K562 (cell line): Measurements from ENCODE around the gene RNF141. TPM values are rescaled to one million over a fixed set of nuclear protein-coding genes. Genes with fewer than 3 reads are reported as not detected.

ENCODE experiments used
- ARID1B ChIP-seq: fragments of 450-650 bp; IDR thresholded peaks from 2 replicates; pipeline ENCODE4 v1.6.1; 2016; ENCODE audit warnings: antibody characterized with exemption, mild to moderate bottlenecking, inconsistent platforms
- CBX2 ChIP-seq: fragments of 200-600 bp; sonication (generic); IDR thresholded peaks from one replicate; pipeline ENCODE4 v1.6.1; 2012; ENCODE audit warnings: mild to moderate bottlenecking, low read length, inconsistent platforms; ENCODE audit not compliant: insufficient read depth, poor library complexity, severe bottlenecking
- CBX3 ChIP-seq, 2 experiments: IDR thresholded peaks; 1 replicate in 1 of 2; 2 replicates in 1 of 2; pipeline ENCODE4 v1.6.1; 2012; ENCODE audit warnings: inconsistent platforms in 2 of 2, low read length in 2 of 2, borderline replicate concordance in 1 of 2, control low read depth in 1 of 2
- CHD2 ChIP-seq: IDR thresholded peaks from 2 replicates; pipeline ENCODE4 v1.6.1; 2011; ENCODE audit warnings: low read depth, low read length
- ETS2 ChIP-seq: IDR thresholded peaks from 2 replicates; pipeline ENCODE4 v1.6.1; 2016; ENCODE audit warnings: borderline replicate concordance, missing genetic modification characterization, mild to moderate bottlenecking, moderate library complexity, missing compliant biosample characterization; ENCODE audit not compliant: poor library complexity, severe bottlenecking
- ETV5 ChIP-seq: sonication (generic); formaldehyde crosslinking; IDR thresholded peaks from 2 replicates; pipeline ENCODE4 v1.4.0; 2020; ENCODE audit warnings: low read depth, mild to moderate bottlenecking, missing genetic modification reagents
- MCM7 ChIP-seq, 2 experiments: fragments of 450-650 bp; IDR thresholded peaks; 2 replicates each; pipeline ENCODE4 v1.6.1; 2016 to 2018
- MEIS2 ChIP-seq: fragments of 450-650 bp; IDR thresholded peaks from 2 replicates; pipeline ENCODE4 v1.6.1; 2014; ENCODE audit warnings: mild to moderate bottlenecking; ENCODE audit not compliant: partially characterized antibody
- MYBL2 ChIP-seq, 2 experiments: fragments of 450-650 bp in 1 of 2; sonication (generic) in 1 of 2; formaldehyde crosslinking in 1 of 2; IDR thresholded peaks; 2 replicates each; pipeline versions ENCODE4 v1.6.1 to v1.8.1; 2017 to 2022; ENCODE audit warnings: borderline replicate concordance in 1 of 2, inconsistent platforms in 1 of 2, low read depth in 1 of 2, mild to moderate bottlenecking in 1 of 2, missing genetic modification reagents in 1 of 2, moderate library complexity in 1 of 2
- NCOA1 ChIP-seq: fragments of 450-650 bp; IDR thresholded peaks from 2 replicates; pipeline ENCODE4 v1.6.1; 2016; ENCODE audit warnings: low read depth
- PBX2 ChIP-seq, 2 experiments: IDR thresholded peaks in 1 of 2; conservative IDR thresholded peaks in 1 of 2; 2 replicates each; pipeline ENCODE4 v1.6.1; 2016; ENCODE audit warnings: low read depth in 2 of 2, mild to moderate bottlenecking in 1 of 2, missing compliant biosample characterization in 1 of 2, missing genetic modification characterization in 1 of 2, moderate library complexity in 1 of 2
- RAD51 ChIP-seq: fragments of 450-650 bp; IDR thresholded peaks from 2 replicates; pipeline ENCODE4 v1.7.1; 2016; ENCODE audit warnings: low read depth, mild to moderate bottlenecking, borderline replicate concordance
- SMARCB1 ChIP-seq: IDR thresholded peaks from 2 replicates; pipeline ENCODE4 v1.6.1; 2011; ENCODE audit warnings: improper control_type of control experiment, low read depth; ENCODE audit not compliant: insufficient read length
- SRSF9 ChIP-seq: fragments of 200-400 bp; formaldehyde crosslinking; IDR thresholded peaks from 2 replicates; pipeline ENCODE4 v1.6.1; 2017; ENCODE audit warnings: low read depth, low read length, borderline replicate concordance
- TSC22D4 ChIP-seq: fragments of 450-650 bp; IDR thresholded peaks from 2 replicates; pipeline ENCODE4 v1.6.1; 2016; ENCODE audit warnings: missing genetic modification characterization, missing biosample characterization, control low read depth
- ZNF511 ChIP-seq: sonication (generic); formaldehyde crosslinking; IDR thresholded peaks from 2 replicates; pipeline ENCODE4 v1.8.0; 2022; ENCODE audit warnings: mild to moderate bottlenecking, missing genetic modification reagents
- polyA plus RNA-seq, 8 experiments: library from polyadenylated mRNA; depleted of rRNA in 4 of 8; stranded (reverse) in 5 of 8; unstranded in 3 of 8; fragments of >200 nt; fragmentation: Nextera tagmentation in 2 of 8; fragmentation: Illumina TruSeq in 1 of 8; extraction: Ambion mirVana in 2 of 8; extraction: Trizol in 1 of 8; gene quantifications; 2 replicates each; pipeline versions ENCODE4 v1.2.1 to v1.2.3, GENCODE V29; 2011 to 2014; ENCODE audit warnings: inconsistent platforms in 1 of 8, missing spikeins in 1 of 8
- total RNA-seq, 7 experiments: library from RNA; depleted of rRNA in 6 of 7; stranded (reverse); fragments of >200 nt in 6 of 7; fragmentation: Illumina TruSeq in 2 of 7; extraction: Trizol in 2 of 7; gene quantifications; 2 replicates each; pipeline versions ENCODE4 v1.2.1 to v1.2.3, GENCODE V29; 2011 to 2021; ENCODE audit warnings: low replicate concordance in 1 of 7
- TF ChIP-seq, protein P1 (sequence below): sonication (generic); formaldehyde crosslinking; IDR thresholded peaks from 2 replicates; pipeline ENCODE4 v1.8.0; 2023; ENCODE audit warnings: missing genetic modification reagents, mild to moderate bottlenecking, borderline replicate concordance
- TF ChIP-seq, protein P2 (sequence below): fragments of 450-650 bp; IDR thresholded peaks from 2 replicates; pipeline ENCODE4 v1.6.1; 2016; ENCODE audit warnings: antibody characterized with exemption

RNF141 gene
- total and polyA plus RNA-seq, 9 of the 15 experiments (the other 6 are each of a cell fraction or from before 2014, with no cell fraction given): 9.7 to 51.9 (median 18.9) TPM

DNA sequence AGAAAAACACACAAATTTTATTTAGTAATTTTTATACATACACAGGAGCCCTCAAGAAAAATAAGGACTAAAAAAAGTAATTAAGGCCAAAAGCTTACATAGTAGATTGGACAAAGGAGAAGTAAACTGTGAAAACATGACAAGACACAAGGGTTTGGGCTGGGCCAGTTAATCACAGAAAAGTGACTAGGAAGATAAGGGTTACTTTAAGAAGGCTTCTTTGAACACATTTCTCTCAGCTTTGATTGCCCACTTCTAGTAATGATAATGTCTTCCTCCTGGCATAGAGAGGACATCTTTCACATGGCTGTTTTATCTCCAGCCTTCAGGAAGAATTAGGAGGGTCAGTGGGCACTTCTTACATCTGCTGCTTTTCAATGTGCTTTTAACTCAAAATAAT lies 3.4 kb downstream of the RNF141 start (continued):
- TF ChIP-seq, protein P1, sequence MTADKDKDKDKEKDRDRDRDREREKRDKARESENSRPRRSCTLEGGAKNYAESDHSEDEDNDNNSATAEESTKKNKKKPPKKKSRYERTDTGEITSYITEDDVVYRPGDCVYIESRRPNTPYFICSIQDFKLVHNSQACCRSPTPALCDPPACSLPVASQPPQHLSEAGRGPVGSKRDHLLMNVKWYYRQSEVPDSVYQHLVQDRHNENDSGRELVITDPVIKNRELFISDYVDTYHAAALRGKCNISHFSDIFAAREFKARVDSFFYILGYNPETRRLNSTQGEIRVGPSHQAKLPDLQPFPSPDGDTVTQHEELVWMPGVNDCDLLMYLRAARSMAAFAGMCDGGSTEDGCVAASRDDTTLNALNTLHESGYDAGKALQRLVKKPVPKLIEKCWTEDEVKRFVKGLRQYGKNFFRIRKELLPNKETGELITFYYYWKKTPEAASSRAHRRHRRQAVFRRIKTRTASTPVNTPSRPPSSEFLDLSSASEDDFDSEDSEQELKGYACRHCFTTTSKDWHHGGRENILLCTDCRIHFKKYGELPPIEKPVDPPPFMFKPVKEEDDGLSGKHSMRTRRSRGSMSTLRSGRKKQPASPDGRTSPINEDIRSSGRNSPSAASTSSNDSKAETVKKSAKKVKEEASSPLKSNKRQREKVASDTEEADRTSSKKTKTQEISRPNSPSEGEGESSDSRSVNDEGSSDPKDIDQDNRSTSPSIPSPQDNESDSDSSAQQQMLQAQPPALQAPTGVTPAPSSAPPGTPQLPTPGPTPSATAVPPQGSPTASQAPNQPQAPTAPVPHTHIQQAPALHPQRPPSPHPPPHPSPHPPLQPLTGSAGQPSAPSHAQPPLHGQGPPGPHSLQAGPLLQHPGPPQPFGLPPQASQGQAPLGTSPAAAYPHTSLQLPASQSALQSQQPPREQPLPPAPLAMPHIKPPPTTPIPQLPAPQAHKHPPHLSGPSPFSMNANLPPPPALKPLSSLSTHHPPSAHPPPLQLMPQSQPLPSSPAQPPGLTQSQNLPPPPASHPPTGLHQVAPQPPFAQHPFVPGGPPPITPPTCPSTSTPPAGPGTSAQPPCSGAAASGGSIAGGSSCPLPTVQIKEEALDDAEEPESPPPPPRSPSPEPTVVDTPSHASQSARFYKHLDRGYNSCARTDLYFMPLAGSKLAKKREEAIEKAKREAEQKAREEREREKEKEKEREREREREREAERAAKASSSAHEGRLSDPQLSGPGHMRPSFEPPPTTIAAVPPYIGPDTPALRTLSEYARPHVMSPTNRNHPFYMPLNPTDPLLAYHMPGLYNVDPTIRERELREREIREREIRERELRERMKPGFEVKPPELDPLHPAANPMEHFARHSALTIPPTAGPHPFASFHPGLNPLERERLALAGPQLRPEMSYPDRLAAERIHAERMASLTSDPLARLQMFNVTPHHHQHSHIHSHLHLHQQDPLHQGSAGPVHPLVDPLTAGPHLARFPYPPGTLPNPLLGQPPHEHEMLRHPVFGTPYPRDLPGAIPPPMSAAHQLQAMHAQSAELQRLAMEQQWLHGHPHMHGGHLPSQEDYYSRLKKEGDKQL (CRISPR knock-in tag): no peak
- TF ChIP-seq MEIS2: peak; percentile 38
- no peak for TF ChIP-seq CBX2
- 0 out of 2 replicates have a peak, but pooled peaks have one; percentile 9 for TF ChIP-seq ARID1B
- TF ChIP-seq NCOA1: no peak
- no peak for TF ChIP-seq ZNF511 (CRISPR knock-in tag)
- TF ChIP-seq SMARCB1: no peak
- no peak for TF ChIP-seq MCM7 (IDR thresholded peaks at IDR 0.05)
- TF ChIP-seq ETV5: no peak
- no peak for TF ChIP-seq SRSF9
- no peak for TF ChIP-seq CBX3 (IDR thresholded peaks at IDR 0.05; ENCODE audit: borderline replicate concordance in 1 of 2, low read length in 2 of 2)
- no peak for TF ChIP-seq RAD51
- no peak for TF ChIP-seq TSC22D4
- TF ChIP-seq ETS2 (tag): no peak
- TF ChIP-seq, protein P2, sequence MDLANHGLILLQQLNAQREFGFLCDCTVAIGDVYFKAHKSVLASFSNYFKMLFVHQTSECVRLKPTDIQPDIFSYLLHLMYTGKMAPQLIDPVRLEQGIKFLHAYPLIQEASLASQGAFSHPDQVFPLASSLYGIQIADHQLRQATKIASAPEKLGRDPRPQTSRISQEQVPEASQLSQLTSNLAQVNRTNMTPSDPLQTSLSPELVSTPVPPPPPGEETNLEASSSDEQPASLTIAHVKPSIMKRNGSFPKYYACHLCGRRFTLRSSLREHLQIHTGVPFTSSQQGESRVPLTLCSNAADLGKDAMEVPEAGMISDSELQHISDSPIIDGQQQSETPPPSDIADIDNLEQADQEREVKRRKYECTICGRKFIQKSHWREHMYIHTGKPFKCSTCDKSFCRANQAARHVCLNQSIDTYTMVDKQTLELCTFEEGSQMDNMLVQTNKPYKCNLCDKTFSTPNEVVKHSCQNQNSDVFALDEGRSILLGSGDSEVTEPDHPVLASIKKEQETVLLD: no peak
- no peak for TF ChIP-seq PBX2 (CRISPR knock-in tag; IDR thresholded peaks at IDR 0.05; ENCODE audit: low read depth)
- peak; percentile 25; the same call in 1 of the 2 replicates for TF ChIP-seq PBX2 (tag; conservative IDR thresholded peaks at IDR 0.05; ENCODE audit: low read depth)
- TF ChIP-seq MYBL2 (IDR thresholded peaks at IDR 0.05; ENCODE audit: low read depth): no peak
- no peak for TF ChIP-seq MYBL2 (CRISPR knock-in tag; IDR thresholded peaks at IDR 0.05; ENCODE audit: borderline replicate concordance)
- TF ChIP-seq CHD2: no peak
